ENCODE results near the gene LRRC58. TPM values are rescaled to one million over a fixed set of nuclear protein-coding genes. Genes with fewer than 3 reads are reported as not detected.

The LRRC58 gene
- total and polyA plus RNA-seq, 2 of the 8 experiments (the other 6 are each of a cell fraction or from before 2014, with no cell fraction given), result 4.3 to 15.4 TPM

DNA sequence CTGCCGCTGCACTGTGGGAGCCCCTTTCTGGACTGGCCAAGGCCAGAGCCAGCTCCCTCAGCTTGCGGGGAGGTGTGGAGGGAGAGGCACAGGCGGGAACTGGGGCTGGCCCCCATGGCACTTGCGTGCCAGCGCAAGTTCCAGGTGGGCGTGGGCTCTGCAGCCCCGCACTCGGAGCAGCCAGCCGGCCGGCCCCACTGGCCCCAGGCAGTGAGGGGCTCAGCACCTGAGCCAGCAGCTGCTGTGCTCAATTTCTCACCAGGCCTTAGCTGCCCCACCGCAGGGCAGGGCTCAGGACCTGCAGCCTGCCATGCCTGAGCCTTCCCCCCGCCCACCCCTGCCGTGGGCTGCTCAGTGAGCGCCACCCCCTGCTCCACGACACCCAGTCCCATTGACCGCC, 59.5 kb downstream of the LRRC58 start:
- Histone ChIP-seq H3K79me2 (ENCODE audit: control insufficient read depth in 1 of 2, insufficient read depth in 2 of 2, low read length in 2 of 2) (no peaks in the 10 kb centered on the region), H2BK5ac (ENCODE audit: low read depth, low read length) (no peak overlapping the region), H3K18ac (ENCODE audit: extremely low read depth, low read length) (no peak overlapping the region), H2BK12ac (ENCODE audit: low read depth, low read length) (no peak overlapping the region), H3K9ac (replicated peaks in 1 of 4; ENCODE audit: extremely low read depth in 1 of 4, low read depth in 3 of 4, low read length in 3 of 4) (no peak overlapping the region), H4K8ac (ENCODE audit: extremely low read depth, insufficient read depth, low read length) (no peak overlapping the region), H3K14ac (ENCODE audit: insufficient read length) (no peak overlapping the region), H2BK15ac (ENCODE audit: low read length) (no peak overlapping the region), H2AK5ac (ENCODE audit: low read depth, low read length) (no peak overlapping the region), H3K4ac (replicated peaks; ENCODE audit: insufficient read length, low read depth, low read length) (no peak overlapping the region), H4K5ac (ENCODE audit: insufficient read length, low read depth, low read length) (no peak overlapping the region), H3K79me1 (ENCODE audit: low read depth, low read length) (no peaks in the 10 kb centered on the region), H3K36me3 (ENCODE audit: control insufficient read depth in 2 of 4, insufficient read depth in 4 of 4, low read length in 3 of 4) (no peaks in the 10 kb centered on the region), H2BK20ac (ENCODE audit: low read length) (no peak overlapping the region), H3K23ac (ENCODE audit: insufficient read length) (no peak overlapping the region), H4K20me1 (replicated peaks in 1 of 2; ENCODE audit: control insufficient read depth in 1 of 2, insufficient read depth in 2 of 2, low read length in 2 of 2) (no peaks in the 10 kb centered on the region), H2AFZ (ENCODE audit: low read length) (no peak overlapping the region), H3K56ac (replicated peaks; ENCODE audit: insufficient read length, low read depth, low read length) (no peak overlapping the region), H3K27me3 (replicated peaks in 1 of 4; ENCODE audit: control insufficient read depth in 3 of 4, extremely low read depth in 1 of 4, insufficient read depth in 3 of 4, low read length in 3 of 4) (peaks cover 0 to 18% (median 10%) of the 10 kb centered on the region in 4 experiments; a peak in 6 of 7 replicates), H2BK120ac (replicated peaks; ENCODE audit: low read depth, low read length) (no peak overlapping the region), H3K27ac (ENCODE audit: low read depth, low read length) (no peak overlapping the region), H3K23me2 (ENCODE audit: low read depth, low read length) (peaks cover 3% of the 10 kb centered on the region; the same call in 1 of the 2 replicates), H3K4me3 (ENCODE audit: extremely low read depth in 1 of 4, insufficient read depth in 2 of 4, low read depth in 3 of 4, low read length in 4 of 4) (no peak overlapping the region), H3K4me2 (ENCODE audit: insufficient read depth in 1 of 2, low read depth in 2 of 2, low read length in 2 of 2) (no peak overlapping the region), H3K4me1 (replicated peaks in 1 of 4; ENCODE audit: control insufficient read depth in 3 of 4, insufficient read depth in 4 of 4, low read length in 3 of 4) (peaks cover 0 to 2% (median 0%) of the 10 kb centered on the region in 4 experiments; a peak in 3 of 7 replicates), H3K9me3 (ENCODE audit: insufficient read depth in 2 of 2, low read depth in 1 of 2, low read length in 1 of 2) (no peaks in the 10 kb centered on the region; a peak in 1 of 4 replicates), H4K91ac (replicated peaks; ENCODE audit: insufficient read length, low read length) (no peak overlapping the region)
- ChIA-PET POLR2A (ENCODE audit: partially characterized antibody) (interaction anchor here (0.6 kb wide), 1 partner anchor 36 kb away, joined by 3 read pairs; no protein-coding TSS in a partner anchor), CTCF (ENCODE audit: partially characterized antibody) (no interaction called here)
- WGBS, 2 experiments (ENCODE audit: extremely low coverage in 1 of 2, insufficient coverage in 1 of 2, insufficient read length in 1 of 2, insufficient replicate concordance in 2 of 2, low coverage in 1 of 2, low lambda C conversion rate in 2 of 2, missing lambda C conversion rate in 1 of 2), result 84% methylated on average over 13 of the region's 16 CpGs; no CpG with 5 or more reads in 1 of the 2 experiments
- DNase-seq (ENCODE audit: low read depth in 1 of 2, low spot score in 2 of 2), result no peak
- FAIRE-seq, result no peak
- no peak for TF ChIP-seq TAF1 (IDR thresholded peaks at IDR 0.05; ENCODE audit: low read depth, low read length)
- TF ChIP-seq EP300 (IDR thresholded peaks at IDR 0.05; ENCODE audit: borderline replicate concordance in 1 of 2, low read depth in 2 of 2, low read length in 2 of 2), result no peak
- TF ChIP-seq MAFK (IDR thresholded peaks at IDR 0.05; ENCODE audit: low read depth, low read length), result no peak
- TF ChIP-seq TBP (IDR thresholded peaks at IDR 0.05; ENCODE audit: low read depth, low read length), result no peak
- no peak for TF ChIP-seq KDM5A (IDR thresholded peaks at IDR 0.05; ENCODE audit: low read length)
- no peak for TF ChIP-seq RXRA (IDR thresholded peaks at IDR 0.05; ENCODE audit: insufficient read depth, low read depth, low read length)
- no peak for TF ChIP-seq BRCA1 (IDR thresholded peaks at IDR 0.05; ENCODE audit: low read depth, low read length)
- TF ChIP-seq MAX (IDR thresholded peaks at IDR 0.05), result no peak
- TF ChIP-seq KDM1A (IDR thresholded peaks at IDR 0.05; ENCODE audit: borderline replicate concordance, low read length), result no peak
- TF ChIP-seq POLR2AphosphoS5 (IDR thresholded peaks at IDR 0.05; ENCODE audit: low read depth, low read length), result no peak
- no peak for TF ChIP-seq CHD2 (IDR thresholded peaks at IDR 0.05; ENCODE audit: low read length)

Data from H1 (cell line).